Esophagus mucosa (tissue), 1 donor: ENCODE data around the gene ANKRD23. TPM values are rescaled to one million over a fixed set of nuclear protein-coding genes. Genes with fewer than 3 reads are reported as not detected.
A peak's percentile ranks its signal among the peaks of the same experiment; 100 is the strongest.
"Not testable (repeated sequence)": the region's sequence is repeated elsewhere in the genome, so short reads cannot be mapped to it uniquely, and the experiment has no call there.

ENCODE experiments used
- ATAC-seq: fragments of 200-7000 bp; cut with Tn5 transposase; one replicate; pipeline ENCODE4 v1.9.1; 2020
- total RNA-seq: library from RNA; stranded (reverse); gene quantifications from one replicate; pipeline ENCODE4 v1.2.4, GENCODE V29; 2023
- donor health status: DM: yes; HTN: yes; CAD: no.

ANKRD23 gene
- total RNA-seq, 1 donor from 2014 or later = 1.8 TPM

DNA sequence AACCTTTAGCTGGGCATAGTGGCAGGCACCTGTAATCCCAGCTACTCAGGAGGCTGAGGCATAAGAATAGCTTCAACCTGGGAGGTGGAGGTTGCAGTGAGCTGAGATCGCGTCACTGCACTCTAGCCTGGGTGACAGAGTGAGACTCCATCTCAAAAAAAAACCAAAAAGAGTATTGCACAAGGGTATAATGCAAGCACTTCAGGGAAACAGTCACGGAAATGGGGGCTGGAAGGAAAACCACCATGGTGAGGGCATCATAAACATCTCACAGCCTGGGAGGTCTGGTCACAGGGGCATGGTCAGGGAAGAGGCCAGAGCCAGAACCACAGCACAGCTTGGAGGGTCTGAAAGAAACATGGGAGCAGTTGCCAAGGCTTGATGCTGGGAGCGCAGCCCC is 19.2 kb upstream of the ANKRD23 start:
- not testable (repeated sequence) for ATAC-seq

DNA sequence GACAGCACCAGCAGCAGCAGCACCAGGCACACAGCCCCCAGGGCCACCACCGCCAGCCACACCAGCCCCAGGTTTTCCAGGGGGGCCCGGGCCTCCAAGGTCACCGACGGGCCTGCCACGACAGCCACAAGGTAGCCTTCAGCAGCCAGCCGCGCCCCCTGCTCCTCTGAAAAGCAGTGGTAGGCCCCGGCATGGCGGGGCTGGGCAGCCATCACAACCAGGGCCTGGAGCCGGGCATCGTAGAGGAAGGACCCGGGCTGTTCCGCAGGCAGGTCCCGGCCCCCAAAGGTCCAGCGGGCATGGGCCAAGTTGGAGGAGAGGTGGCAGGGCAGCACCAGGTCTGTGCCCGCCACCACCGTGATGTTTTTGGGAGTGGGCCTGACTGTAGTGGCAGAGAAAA is 17.3 kb upstream of the ANKRD23 start:
- no peak for ATAC-seq

DNA sequence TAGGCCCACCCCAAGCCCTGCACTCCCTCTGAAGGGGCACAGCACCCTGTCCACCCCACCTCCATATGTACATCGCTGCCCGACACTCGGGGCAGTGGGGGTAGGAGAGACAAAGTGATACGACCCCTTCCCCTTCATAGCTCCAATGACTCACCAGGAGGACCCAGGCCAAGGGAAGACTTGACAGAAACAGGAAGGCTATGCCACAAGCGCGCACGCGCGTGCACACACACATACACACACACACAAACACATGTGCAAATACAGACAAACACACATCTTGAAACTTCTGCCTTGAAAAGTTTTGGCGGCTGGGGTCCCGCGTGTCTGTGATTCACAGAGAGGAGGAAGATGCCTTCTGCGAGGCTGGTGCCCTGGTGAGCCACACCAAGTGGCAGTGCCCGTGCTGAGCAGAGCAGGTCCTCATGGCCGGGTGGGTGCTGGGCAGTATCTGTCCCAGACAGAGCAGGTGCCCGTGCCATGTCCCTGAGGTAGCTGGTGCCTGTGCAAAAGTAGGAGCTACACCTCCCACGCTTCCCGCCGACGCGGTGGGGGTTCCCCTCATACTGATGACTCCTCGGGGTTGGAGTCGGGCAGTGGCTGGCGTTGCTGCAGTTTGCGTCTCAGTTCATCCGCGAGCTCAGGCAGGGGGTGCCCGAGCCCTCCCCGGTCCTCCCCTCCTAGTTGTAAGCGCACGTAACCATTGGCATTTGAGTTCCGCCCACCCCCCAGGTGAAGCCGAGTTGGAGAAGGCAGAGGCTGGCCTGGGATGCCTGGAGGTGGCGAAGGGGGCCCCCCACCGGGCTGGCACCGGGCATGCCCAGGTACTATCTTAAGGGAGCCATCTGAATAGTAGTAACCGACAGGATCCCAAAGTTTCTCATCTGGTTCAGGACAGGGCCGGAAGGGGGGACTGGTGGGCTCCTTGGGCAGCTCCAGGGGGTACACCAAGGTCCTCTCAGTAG is 16.5 kb upstream of the ANKRD23 start:
- no peak for ATAC-seq

DNA sequence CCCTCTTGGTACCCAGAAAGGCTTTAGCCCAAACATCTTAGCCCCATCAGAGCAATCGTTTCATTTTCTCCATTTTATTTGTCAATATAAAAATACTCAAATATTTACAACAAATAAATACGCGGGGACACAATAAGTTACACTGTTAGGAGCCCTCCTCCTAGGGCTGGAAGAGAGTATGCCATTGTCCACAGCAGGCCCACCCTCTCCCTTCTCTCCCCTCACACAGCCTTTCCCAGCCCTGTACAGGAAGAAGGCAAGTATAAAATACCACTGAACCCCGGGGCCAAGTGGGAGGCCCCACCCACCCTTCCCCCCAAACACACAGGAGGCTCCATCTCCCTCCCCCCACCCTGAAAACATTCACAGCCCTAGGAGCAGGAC is 15.9 kb upstream of the ANKRD23 start:
- ATAC-seq = no peak

DNA sequence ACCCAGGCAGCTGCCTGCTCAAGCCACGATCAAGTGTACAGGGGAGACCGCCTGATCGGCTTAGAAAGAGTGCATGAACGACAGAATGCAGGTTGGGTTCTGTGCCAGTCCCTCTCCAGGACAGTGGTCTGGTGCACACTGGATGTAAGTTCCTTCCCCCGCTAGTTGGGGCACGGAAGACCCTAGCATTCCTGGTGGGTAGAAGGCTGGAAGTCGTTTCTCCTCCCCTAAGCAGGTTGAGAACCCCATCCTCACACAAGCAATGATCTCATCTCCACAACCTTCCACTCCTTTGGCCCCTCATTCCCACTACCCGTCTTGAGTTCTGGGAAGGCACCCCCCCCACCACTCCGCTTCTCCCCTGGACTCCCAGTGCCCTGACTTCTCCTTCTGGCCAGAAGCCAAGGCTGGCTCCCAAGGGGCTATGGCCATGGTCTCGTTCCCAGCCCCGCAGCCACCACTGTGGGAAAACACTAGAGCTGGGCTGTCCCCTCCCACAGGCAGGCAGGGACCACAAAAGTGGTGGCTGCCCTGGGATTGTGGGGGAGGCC is 15.4 kb upstream of the ANKRD23 start:
- ATAC-seq = no peak

DNA sequence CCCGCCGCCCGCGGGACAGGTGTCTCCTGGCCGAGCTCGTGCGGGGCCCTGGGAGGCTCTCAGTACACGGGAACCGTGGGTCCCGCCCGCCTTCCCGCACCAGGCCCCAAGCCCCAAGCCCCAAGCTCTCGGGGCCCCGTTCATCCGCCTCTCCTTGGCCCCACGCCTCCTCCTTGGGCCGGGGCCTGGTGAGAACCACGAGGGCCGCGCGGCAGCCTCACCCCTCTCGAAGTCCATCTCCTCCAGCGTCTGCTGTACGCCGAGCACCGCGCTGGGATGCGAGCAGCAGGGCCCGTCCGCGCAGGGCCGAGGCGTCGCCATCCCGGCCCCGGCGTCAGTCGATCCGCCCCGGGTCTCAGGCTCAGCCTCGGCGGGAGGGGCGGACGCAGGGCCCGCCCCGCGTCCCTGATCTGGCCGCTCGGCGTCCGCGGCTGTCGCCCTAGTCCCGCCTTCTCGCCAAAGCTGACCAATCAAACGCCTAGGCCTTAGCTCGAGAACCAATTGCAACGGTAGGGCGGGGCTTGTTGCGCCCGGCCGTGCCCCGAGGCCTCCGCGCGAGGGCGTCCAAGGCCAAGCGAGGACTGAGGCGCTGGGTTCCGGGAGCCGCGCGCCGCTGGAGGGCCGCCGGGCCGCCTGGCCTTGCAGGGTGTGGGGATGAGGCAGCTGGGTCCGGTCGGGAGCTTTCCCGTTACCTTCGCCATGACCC is 14.0 kb upstream of the ANKRD23 start, which contains the start of gene ANKRD39:
Gene ANKRD39 (minus strand): TSS at position 350 of the 706 bp plus-strand sequence. CDS start 29 bp downstream, at position 321.
- ATAC-seq = peak; percentile 97

DNA sequence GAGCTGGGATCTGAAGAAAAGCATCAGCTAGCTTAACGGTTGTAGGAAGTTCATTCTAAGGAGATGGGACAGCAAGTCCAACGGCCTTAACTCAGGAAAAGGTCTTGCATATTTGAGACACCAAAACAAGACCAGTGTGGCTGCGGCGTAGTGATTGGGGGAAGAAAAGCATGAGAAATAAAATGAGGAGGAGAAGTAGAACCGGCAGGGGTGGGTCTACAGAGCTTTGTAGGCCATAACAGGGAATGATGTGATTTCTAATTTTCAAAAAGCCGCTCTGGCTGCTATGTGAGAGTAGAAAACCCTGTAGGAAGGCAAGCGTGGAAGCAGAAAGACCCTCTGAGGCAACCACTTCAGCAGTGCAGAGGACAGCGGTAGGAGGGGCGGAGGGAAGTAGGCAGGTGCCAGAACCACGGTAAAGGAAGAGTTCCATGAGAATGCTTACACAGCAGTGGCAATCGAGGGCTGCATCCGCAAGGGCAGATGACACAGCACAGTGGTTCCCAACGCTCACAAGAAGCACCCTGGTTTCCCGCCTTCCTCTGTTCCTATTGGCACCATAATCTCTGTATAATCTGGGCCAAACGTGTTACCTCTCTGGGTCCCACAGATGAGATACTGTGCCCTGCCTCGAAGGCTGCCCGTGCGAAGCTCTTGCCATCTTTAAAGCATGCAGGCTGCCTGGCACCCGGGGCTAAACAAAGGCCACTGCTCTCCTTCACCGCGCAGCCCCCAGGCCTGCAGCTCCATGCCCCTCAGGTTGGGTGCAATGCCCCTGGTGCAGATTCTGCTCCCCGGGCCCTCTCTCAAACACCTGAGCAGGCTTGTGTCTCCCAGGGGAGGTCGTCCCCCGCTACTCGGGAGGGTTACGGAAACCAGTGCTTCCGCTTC is 13.2 kb upstream of the ANKRD23 start:
- ATAC-seq = peak; percentile 0

DNA sequence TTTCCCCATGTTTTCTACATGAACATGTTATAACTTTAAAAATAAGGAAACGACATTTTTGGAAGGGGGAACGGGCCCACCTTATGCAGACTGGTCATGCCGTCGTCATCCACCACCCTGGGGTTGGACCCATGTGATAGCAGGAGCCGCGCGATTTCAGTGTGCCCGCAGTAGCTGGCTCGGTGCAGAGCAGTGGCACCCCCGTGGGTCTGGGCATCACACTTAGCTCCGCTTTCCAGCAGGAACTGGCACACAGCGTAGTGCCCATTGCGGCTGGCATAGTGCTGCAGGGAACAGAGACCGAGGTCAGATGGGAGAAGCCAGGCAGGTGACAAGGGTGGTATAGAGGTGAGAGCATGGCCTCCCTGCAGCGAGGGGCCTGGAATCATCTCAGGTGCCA is 9.5 kb upstream of the ANKRD23 start:
- no peak for ATAC-seq

DNA sequence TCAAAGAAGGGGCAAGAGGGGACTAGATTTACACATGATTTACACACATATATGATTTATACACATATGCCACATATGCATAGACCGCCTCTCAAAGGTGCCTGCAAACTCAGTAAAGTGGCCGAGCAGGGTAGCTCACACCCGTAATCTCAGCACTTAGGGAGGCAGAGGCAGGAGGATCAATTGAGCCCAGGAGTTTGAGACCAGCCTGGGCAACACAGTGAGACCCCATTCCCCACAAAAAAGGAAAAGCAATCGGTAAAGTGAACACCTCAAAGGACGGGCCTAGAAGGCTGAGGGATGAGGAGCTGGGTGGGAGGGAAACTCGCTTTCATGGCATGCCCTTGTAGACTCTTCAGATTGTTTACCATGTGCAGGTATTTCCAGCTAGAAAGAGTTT is 8.8 kb upstream of the ANKRD23 start:
- no peak for ATAC-seq

DNA sequence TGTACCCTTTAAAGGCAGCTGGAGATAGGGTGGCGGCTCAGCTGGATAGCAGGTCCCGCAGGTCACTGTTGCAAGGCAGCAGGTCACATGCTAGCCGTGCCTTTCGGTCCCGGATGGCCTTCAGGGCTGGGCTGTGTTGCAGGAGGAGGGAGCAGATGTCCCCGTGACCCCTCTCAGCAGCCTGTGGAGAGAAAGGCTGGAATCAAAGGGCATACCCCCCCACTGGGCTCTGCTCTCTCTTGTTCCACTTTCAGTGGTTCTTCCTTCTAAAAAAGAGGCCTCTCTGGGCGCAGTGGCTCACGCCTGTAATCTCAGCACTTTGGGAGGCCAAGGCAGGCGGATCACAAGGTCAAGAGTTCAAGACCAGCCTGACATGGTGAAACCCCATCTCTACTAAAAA is 4.4 kb upstream of the ANKRD23 start:
- ATAC-seq = no peak

DNA sequence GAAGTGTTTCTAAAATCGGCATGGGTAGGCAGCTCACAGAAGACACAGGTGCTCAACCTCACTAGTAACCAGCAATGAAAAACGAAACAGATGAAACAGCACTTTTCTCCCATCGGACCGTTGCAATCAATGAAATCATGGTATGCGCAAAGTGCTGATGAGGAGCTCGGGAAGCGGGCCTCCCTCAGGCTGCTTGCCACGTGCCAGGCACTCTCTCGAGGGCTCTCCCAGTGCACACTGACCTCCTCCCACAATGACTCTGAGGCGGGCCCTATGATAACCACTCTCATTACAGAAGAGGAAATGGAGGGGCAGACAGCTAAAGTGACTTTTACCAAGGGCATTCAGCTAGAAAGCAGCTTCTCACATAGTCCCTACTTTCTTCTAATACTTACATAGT is 3.8 kb upstream of the ANKRD23 start:
- no peak for ATAC-seq

DNA sequence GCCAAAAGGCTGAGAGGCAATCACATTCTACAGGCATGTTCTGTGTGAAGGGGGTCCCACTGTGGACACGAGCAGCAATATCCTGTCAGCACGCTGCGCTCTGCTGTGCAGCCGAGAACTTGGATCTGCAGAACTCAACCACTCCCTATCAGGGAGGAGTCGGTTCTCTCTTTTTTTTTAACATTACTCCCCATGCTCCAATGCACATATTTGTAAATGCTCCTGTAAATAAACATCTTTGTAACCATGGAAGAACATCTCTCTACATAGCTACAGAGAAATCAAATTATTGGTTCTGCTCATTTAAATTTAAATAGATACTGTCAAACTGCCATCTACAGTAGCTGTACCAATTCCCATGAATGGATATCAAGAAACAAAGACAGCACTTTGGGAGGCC is 3.0 kb upstream of the ANKRD23 start:
- no peak for ATAC-seq

DNA sequence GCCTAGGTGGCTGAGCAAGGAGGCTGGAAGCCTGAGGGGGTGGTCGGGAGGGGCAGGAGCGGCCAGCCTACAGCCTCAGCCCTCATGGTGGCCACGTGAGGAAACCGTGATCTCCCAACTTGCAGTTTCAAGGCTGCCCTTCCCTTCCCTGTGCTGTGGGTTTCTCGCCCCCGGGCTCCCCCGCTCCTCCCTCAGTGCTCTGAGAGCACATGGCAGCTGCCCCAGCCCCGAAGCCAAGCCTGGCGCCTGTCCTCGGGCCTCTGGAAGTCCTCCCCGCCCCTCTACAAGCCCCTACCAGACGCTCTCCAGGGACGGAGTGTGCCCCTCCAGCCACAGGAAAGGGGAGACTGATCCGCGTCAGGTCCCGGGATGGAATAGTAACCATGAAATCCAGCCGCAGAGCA is 586 bp upstream of the ANKRD23 start:
- no peak for ATAC-seq

DNA sequence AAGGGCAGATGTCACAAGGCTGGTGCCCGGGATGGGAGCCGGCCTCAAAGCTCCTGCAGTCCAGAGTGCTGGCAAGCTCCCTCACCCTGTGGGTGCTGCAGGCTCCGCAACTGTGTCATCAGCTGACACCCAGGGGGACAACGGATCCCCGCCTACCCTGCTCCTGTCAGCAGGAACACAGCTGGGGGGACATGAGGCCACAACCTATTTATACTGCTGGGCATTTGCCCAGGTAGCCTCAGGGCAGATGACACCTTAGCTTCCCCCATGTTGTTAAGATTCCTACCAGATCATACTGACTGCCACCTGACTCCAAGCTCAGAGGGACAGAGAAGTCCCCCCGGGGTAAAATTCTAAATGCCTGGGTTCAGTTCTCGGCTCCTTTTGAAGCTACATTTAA is 1.2 kb downstream of the ANKRD23 start:
- ATAC-seq = no peak

DNA sequence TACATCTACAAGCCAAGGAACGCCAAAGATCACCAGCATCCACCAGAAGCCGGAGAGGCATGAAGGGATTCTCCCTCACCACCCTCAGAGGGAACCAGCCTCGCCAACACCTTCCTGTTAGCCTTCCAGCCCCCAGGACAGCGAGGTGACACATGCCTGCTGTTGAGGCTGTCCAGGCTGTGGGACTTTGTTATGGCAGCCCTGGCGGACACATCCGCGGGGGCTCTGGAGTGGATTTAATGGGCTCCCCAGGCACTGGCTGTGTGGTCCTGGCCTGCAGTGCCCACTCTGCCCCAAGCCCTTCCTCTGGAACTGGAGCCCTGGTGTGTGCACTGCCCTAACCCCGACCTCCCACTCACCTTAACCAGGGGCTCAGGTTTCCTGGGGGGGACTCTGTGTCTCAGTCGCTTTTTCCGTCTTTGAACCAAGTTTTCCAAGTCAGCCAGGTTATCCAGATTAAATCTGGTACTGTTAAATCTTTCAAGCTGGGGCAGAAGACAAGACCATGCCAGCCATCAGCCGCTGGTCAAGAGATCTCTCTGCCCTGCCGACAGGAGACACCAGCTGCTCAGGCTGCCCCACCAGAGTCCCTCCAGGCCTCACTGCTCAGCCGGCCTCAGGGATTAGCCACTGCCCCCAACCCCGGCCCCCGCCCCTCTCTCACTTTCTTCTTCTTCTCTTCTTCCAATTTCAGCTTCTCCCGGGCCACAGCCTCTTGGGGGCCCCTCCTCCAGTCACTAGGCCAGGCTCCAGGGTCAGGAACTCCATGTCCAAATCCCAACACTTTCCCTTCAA is 1.9 kb downstream of the ANKRD23 start:
- ATAC-seq = no peak

DNA sequence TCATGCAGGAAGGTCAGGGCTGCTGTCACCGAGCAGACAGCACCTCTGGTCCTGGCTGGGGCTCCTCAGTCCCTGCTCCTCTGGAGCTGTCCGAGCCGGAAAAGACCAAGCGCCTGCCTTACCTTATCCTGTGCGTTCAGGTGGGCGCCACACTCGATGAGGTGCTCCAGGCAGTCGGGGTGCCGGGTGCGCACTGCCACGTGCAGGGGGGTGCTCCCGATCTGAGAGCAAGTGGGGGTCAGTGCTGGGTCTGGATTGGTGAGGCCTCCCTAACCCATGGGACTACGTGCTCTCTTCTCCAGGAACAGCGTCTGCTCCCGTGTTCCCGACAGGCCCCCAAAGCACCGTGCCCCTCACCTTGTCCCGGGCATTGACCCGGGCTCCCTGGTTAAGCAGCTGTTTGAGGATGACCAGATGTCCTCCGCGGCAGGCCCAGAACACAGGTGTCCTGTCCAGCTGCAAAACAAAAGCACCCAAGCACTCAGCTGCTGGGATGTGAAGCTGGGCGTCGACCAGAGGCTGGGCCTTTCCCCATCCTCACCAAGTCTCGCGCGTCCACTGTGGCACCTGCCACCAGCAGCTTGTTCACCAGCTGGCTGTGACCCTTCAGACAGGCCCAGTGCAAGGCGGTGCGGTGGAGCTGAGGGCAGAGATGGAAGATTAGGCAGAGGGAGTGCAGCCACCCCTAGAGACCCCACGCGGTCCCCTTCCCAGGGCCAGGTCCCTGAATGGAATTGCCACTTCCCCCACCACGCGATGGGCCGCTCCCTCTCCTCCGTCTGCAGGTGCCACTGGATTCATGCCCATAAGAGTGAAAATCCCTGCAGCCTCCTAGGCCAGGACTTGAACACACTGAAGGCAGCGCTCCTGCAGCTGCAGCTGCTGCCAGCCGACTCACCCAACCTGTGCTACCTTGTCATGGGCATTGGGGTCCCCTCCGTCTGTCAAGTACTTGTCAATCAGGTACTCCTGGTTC is 3.7 kb downstream of the ANKRD23 start:
- ATAC-seq = peak; percentile 6

DNA sequence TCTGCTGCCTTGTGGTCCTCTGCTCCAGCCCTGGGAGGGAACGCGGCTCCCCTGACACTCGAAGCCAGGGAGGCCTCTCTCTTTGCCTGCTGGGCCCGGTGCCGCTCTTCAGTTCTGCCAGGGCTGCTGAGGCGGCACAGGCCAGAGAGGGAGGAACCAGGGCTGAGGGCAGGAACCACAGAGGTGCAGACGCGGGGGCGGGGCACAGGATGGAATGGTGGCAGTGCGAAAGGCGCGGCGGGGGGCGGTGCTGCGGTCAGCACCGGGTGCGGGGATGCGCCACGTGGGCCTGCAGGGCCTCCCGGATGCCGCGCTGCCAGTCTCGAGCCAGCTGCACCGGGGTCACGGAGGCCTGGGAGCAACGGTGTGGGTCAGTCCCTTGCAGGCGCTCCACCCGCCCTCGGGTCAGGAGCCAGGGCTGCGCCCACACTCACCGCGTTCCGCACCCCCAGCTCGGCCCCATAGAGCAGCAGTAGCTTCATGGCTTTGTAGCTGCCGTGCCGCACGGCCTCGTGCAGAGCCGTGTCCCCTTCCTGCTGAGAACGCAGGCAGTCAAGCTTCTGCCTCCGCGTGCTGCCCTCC is 4.4 kb downstream of the ANKRD23 start:
- peak; percentile 77 for ATAC-seq

DNA sequence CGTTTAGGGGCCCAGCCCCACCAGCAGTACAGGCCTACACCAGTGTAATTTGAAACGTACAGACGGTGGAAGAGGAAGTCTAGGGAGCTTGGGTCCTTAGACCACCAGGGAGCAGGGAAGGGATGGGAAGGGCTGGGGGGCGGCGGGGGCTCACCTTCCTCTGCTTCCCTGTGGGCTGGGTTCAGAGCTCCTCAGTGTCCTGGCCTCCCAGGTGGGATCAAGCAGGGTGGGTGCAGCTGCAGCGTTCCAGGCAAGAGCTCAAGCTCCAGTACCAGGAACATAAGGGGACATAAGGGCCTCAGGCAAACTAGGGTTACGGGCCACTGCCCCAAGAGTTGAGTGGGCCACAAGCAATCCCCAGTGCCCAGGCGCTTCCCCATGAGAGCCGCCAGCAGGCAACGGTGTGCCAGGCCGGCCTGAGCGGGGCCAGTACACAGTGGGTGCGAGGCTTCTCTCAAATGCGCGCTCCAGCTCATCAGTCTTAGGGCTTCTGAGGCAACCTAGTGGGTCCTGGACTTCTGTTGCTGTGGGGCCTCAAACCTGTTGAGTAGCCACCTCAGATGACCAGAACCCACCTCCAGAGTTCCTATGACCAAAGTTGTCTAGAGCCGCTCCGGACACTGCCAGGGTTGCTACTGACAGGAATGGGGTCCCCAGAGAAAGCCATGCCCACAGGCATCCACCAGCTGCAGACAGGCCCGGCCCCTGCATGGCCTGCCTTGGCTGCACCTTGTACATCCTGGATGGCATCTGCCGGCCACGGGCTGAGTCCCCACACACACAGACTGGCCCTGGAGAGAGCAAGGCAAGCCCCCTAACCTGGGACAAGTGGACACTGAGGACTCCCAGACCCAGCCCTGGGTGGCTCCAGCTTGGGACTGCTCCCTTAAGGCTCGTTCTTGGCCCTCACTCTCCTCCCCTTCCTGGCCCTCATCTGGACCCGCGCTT is 5.2 kb downstream of the ANKRD23 start:
- ATAC-seq = peak; percentile 6

DNA sequence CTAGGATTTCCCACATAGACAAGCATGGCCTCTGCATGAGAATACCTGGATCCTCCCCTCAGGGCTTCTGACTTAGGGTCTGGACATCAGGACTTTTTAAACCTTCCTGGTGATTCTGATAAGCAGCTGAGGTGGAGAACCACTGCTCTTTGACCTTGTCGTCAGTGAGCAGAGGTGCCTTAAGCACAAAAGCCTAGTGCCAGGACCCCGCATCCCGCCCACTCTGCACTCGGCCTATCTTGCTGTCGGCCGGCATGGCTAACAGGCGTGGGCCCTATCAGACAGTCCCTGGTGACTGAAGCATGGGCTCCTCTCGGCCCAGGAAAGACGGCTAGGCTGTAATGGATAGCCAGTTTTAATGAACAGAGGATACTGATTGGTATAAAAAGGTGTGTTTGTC is 6.2 kb downstream of the ANKRD23 start:
- no peak for ATAC-seq
